ACC112 (cell line): ENCODE measurements around the gene DNAH14.

Experiments
- H2AFZ ChIP-seq: fragments of 200-600 bp; sonication (generic); one replicate; pipeline ENCODE4 v1.6.0; 2017; ENCODE audit warnings: antibody characterized with exemption, low read length; ENCODE audit not compliant: unreplicated experiment
- H3K27ac ChIP-seq: fragments of 200-600 bp; sonication (generic); 2 replicates; pipeline ENCODE4 v1.5.1; 2014; ENCODE audit warnings: low read depth, mild to moderate bottlenecking, antibody characterized with exemption, low read length, moderate library complexity
- H3K27me3 ChIP-seq: fragments of 200-600 bp; sonication (generic); 2 replicates; pipeline ENCODE4 v1.6.1; 2014; ENCODE audit warnings: mild to moderate bottlenecking, antibody characterized with exemption, low read length, moderate library complexity, mixed read lengths; ENCODE audit not compliant: insufficient read depth
- H3K36me3 ChIP-seq: fragments of 200-600 bp; sonication (generic); 2 replicates; pipeline ENCODE4 v1.6.1; 2016; ENCODE audit warnings: mild to moderate bottlenecking, antibody characterized with exemption, low read length, moderate library complexity, mixed read lengths; ENCODE audit not compliant: insufficient read depth
- H3K4me1 ChIP-seq: fragments of 200-600 bp; sonication (generic); one replicate; pipeline ENCODE4 v1.6.1; 2016; ENCODE audit warnings: low read length, mixed read lengths; ENCODE audit not compliant: insufficient read depth, unreplicated experiment, control insufficient read depth
- H3K4me3 ChIP-seq: fragments of 200-600 bp; sonication (generic); 2 replicates; pipeline ENCODE4 v1.5.1; 2014; ENCODE audit warnings: mild to moderate bottlenecking, low read depth, low read length
- H3K79me2 ChIP-seq: fragments of 200-600 bp; sonication (generic); one replicate; pipeline ENCODE4 v1.6.0; 2016; ENCODE audit warnings: low read length; ENCODE audit not compliant: control insufficient read depth, unreplicated experiment, insufficient read depth

The DNAH14 gene

DNA sequence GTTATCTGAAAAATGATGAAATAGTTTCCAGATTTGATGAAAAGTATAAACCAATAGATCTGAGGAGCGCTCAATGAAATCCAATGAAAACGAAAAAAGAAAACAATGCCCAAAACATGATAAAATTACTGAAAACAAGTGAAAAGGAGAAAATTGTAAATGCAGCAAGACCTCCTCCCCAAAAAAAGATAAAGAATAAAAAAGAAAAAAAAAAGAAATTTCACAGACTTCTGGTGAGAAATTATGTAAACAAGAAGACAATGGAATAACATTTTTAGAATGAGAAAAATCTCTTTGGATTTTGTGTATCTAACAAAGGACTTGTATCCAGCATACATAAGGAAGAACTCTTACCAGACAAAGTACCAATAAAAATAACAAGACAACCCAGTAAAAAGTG is 134.2 kb downstream of the DNAH14 start:
- H3K4me3 ChIP-seq, result no peak overlapping the region
- H3K4me1 ChIP-seq, result no peaks in the 10 kb centered on the region
- H3K79me2 ChIP-seq, result no peaks in the 10 kb centered on the region
- no peak overlapping the region for H2AFZ ChIP-seq
- 0 out of 2 replicates have a peak, but pooled peaks cover 3% of the 10 kb centered on the region for H3K36me3 ChIP-seq
- H3K27me3 ChIP-seq, result no peaks in the 10 kb centered on the region
- H3K27ac ChIP-seq, result no peak overlapping the region

DNA sequence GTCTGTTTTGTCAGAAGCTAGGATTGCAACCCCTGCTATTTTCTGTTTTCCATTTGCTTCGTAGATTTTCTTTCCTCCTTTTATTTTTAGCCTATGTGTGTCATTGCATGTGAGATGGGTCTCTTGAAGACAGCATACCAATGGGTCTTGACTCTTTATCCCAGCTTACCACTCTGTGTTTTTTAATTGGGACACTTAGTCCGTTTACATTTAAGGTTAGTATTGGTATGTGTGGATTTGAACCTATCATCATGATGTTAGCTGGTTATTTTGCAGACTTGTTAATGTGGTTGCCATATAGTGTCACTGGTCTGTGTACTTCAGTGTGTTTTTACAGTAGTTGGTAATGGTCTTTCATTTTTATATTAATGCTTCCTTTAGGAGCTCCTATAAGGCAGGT is 141.5 kb downstream of the DNAH14 start:
- Histone ChIP-seq H3K4me3 (no peak overlapping the region), H3K79me2 (no peaks in the 10 kb centered on the region)

DNA sequence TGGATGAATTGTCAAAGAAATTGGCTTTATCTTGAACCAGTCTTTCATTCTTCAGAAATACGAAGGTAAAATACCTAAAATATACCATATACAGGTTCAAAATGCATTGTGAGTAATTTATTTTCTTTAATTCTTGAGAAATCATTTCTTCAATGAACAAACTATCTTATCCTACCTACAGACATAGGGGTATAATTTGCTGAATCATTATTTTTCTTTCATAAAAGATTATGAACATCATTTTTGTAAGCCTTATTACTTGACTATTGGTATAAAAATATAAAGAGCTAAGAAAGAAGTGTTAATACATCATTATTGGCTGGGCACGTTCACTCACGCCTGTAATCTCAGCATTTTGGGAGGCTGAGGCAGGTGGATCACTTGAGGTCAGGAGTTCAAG is 167.7 kb downstream of the DNAH14 start:
- H3K4me1 ChIP-seq, result no peaks in the 10 kb centered on the region
- H3K27ac ChIP-seq, result no peak overlapping the region
- no peaks in the 10 kb centered on the region for H3K27me3 ChIP-seq
- H3K36me3 ChIP-seq, result no peaks in the 10 kb centered on the region
- H3K79me2 ChIP-seq, result no peaks in the 10 kb centered on the region
- H2AFZ ChIP-seq, result no peak overlapping the region
- no peak overlapping the region for H3K4me3 ChIP-seq

More for the DNA sequence above, 141.5 kb downstream of the DNAH14 start:
- no peaks in the 10 kb centered on the region for H3K27me3 ChIP-seq
- H2AFZ ChIP-seq, result no peak overlapping the region
- H3K4me1 ChIP-seq, result peaks cover 4% of the 10 kb centered on the region
- H3K36me3 ChIP-seq, result peaks cover 6% of the 10 kb centered on the region
- H3K27ac ChIP-seq, result no peak overlapping the region

DNA sequence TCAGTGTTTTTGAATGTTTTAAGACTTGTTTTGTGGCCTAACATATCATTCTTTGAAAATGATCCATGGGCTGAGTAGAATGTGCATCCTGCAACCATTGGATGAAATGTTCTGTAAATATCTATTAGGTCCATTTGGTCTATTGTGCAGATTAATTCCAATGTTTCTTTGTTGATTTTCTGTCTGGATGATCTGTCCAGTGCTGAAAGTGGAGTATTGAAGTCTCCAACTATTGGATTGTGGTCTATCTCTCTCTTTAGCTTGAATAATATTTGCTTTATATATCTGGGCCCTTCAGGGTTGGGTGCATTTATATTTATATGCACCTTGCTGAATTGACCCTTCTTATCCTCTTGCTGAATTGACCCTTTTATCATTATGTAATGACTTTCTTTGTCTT is 181.5 kb downstream of the DNAH14 start:
- H3K4me1 ChIP-seq, result no peaks in the 10 kb centered on the region
- H3K36me3 ChIP-seq, result no peaks in the 10 kb centered on the region
- H3K79me2 ChIP-seq, result no peaks in the 10 kb centered on the region
- H3K4me3 ChIP-seq, result no peak overlapping the region
- H2AFZ ChIP-seq, result no peak overlapping the region
- H3K27ac ChIP-seq, result no peak overlapping the region
- no peaks in the 10 kb centered on the region for H3K27me3 ChIP-seq

DNA sequence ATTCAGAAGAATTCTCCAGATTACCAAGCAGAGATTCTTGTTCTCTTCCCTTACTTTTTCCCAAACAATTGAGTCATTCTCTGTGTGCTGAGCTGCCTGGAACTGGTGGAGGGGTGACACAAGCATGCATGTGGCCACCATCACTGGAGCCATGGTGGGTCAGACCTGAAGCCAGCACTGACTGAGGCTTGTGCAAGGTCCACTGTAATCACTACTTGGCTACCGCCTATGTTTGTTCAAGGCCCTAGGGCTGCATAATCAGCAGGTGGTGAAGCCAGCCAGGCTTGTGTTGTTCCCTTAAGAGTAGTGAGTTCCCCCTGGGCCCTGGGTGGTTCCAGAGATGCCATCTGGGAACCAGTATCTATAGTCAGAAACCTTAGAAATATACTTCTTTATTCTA is 183.8 kb downstream of the DNAH14 start:
- Histone ChIP-seq H3K36me3 (no peaks in the 10 kb centered on the region), H3K27me3 (no peaks in the 10 kb centered on the region), H3K4me1 (no peaks in the 10 kb centered on the region), H2AFZ (no peak overlapping the region), H3K27ac (no peak overlapping the region), H3K4me3 (no peak overlapping the region), H3K79me2 (no peaks in the 10 kb centered on the region)

DNA sequence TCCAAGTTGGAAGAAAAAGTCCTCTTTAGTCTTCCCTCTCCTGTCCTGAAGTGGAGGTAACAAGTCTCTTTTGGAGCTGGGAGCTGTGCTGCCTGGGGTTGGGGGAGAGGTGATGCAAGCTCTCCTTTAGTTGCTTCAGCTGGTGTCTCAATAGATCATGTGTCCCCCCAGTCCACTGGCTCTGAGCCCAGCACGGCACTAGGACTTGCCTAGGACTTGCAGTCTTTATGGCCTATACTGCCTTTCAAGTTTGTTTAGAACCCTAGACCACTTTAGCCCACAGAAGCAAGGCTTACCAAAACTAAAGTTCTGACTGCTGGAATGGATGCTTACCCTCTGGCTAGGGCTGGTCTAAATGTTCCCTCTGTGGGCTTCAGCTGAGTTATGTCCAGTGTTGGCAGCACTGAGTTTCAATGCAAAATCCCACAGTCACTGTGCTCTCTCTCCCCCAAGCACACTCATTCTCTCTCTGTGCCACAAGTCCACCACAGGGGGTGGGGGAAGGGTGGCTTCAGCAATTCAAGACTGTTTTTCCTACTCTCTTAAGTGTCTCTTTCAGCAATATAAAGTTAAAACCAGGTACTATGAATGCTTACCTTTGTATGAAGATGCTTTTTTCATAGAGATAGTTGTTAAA is 185.0 kb downstream of the DNAH14 start:
- no peak overlapping the region for H3K4me3 ChIP-seq
- H3K27me3 ChIP-seq, result no peaks in the 10 kb centered on the region
- H3K36me3 ChIP-seq, result no peaks in the 10 kb centered on the region
- H3K27ac ChIP-seq, result no peak overlapping the region
- no peak overlapping the region for H2AFZ ChIP-seq
- no peaks in the 10 kb centered on the region for H3K79me2 ChIP-seq
- H3K4me1 ChIP-seq, result no peaks in the 10 kb centered on the region

DNA sequence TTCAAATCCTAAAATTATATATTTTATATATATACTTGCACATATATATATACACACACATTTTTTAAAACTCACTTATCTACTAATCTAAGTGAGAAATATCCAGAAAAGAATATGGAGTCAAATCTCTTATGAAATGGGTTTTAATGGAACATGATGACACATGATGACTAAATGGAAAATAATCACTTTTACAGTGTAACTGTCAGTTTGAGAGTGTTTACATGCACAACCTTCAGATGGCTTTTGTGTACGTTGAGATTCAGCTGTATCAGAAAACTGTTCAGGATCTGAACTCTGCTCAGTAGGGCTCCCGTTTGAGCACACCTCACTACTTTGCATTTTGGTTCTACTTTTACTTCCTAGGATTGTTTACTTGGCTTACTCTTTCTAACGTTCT is 189.8 kb downstream of the DNAH14 start:
- Histone ChIP-seq H3K36me3 (no peaks in the 10 kb centered on the region), H3K4me1 (no peaks in the 10 kb centered on the region), H3K27ac (no peak overlapping the region), H3K4me3 (no peak overlapping the region), H3K79me2 (no peaks in the 10 kb centered on the region), H3K27me3 (no peaks in the 10 kb centered on the region), H2AFZ (no peak overlapping the region)

DNA sequence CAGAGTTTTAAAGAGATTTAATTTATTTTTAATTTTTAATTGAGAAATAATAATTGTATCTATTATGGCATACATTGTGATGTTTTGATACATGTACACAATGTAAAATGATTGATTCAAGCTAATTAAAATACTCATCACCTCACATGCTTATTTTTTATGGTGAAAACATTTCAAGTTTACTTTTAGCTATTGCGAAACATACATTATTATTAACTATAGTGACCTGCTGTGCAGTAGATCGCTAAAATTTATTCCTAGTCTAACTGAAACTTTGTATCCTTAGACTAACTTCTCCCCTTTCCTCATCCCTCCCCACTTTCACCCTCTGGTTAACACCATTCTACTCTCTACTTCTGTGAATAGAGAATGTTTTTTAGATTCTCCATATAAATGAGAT is 191.6 kb downstream of the DNAH14 start:
- no peaks in the 10 kb centered on the region for H3K27me3 ChIP-seq
- H3K79me2 ChIP-seq, result no peaks in the 10 kb centered on the region
- no peak overlapping the region for H2AFZ ChIP-seq
- H3K4me3 ChIP-seq, result no peak overlapping the region
- no peaks in the 10 kb centered on the region for H3K36me3 ChIP-seq
- no peaks in the 10 kb centered on the region for H3K4me1 ChIP-seq
- no peak overlapping the region for H3K27ac ChIP-seq

DNA sequence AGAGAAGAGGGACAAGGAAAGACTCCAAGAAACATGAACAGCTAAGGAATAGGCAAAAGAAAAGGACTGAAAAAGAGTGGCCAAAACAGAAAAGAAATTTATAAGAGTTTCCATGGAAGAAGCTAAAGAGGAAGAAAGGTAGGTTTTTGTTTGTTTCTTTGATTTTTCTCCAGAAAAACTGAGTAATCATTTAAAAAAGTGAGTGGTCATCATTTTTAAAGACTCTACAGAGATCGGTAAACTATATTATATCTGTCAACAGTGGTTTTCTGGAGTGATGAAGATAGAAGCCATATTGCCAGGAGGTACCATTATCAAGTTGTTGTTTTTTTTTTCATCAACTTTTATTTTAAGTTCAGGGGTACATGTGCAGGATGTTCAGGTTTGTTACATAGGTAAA is 202.4 kb downstream of the DNAH14 start:
- Histone ChIP-seq H3K79me2 (no peaks in the 10 kb centered on the region), H3K4me1 (no peaks in the 10 kb centered on the region), H2AFZ (no peak overlapping the region), H3K36me3 (no peaks in the 10 kb centered on the region), H3K27me3 (no peaks in the 10 kb centered on the region), H3K27ac (no peak overlapping the region), H3K4me3 (no peak overlapping the region)

DNA sequence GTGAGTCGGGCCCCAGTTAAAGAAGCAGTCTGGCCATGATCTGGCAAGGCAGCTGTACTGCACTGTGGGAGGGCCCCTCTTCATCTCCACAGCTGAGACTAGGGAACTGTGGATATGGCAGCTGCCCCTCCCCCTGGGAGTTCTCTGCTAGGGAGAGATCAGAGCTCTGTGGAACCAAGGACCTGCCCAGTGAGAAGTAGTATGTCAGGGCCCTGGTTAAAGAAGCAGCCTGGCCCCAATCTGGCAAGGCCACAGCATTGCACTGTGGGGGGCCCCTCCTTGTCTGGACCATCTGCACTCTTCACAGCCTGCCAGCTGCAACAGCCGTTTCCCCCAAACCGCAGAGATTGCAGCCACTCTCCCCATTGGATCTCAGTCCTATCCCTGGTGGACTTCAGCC is 208.5 kb downstream of the DNAH14 start:
- H3K4me1 ChIP-seq, result no peaks in the 10 kb centered on the region
- H3K79me2 ChIP-seq, result no peaks in the 10 kb centered on the region
- no peaks in the 10 kb centered on the region for H3K27me3 ChIP-seq
- H2AFZ ChIP-seq, result no peak overlapping the region
- no peak overlapping the region for H3K27ac ChIP-seq
- H3K4me3 ChIP-seq, result no peak overlapping the region
- no peaks in the 10 kb centered on the region for H3K36me3 ChIP-seq

DNA sequence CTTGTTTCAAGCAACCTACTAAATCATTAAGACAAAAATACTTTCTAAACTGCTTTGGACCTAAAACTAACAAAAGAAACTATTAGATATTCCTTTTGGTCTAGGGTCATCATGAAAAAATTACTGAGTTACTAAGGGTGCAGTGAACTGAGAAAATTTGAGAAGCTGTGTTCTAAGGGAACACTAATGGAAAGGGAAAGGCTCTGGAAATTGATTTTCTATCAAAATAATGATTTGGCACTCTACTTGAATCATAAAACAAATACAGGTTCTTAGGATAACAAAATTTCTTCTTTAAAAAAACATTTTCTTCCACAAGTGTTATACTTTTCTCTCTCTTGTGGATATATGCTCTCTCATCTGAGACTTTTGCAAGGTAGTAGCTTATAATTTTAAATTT is 213.5 kb downstream of the DNAH14 start:
- Histone ChIP-seq H2AFZ (no peak overlapping the region), H3K79me2 (no peaks in the 10 kb centered on the region), H3K27ac (no peak overlapping the region), H3K27me3 (no peaks in the 10 kb centered on the region), H3K4me1 (no peaks in the 10 kb centered on the region), H3K4me3 (no peak overlapping the region), H3K36me3 (no peaks in the 10 kb centered on the region)
